A673 (cell line): ENCODE measurements around the gene DRD4. TPM values are rescaled to one million over a fixed set of nuclear protein-coding genes. Genes with fewer than 3 reads are reported as not detected.
"Not testable (repeated sequence)": the region's sequence is repeated elsewhere in the genome, so short reads cannot be mapped to it uniquely, and the experiment has no call there.

Source experiments
- BruUV-seq: library from RNA; stranded (reverse); fragments of 400-500 nt; replicated peaks from 2 replicates; lab custom pipeline; 2021; lab: Mats Ljungman, UMichigan
- CTCF ChIA-PET: fragments of 300-600 bp; sonication (Branson Sonifier 250); formaldehyde crosslinking; loops from one replicate; lab custom pipeline; 2022; ENCODE audit warnings: antibody characterized with exemption; lab: Charles Lee
- POLR2A ChIA-PET: fragments of 300-600 bp; sonication (Branson Sonifier 250); formaldehyde crosslinking; loops from one replicate; lab custom pipeline; 2022; ENCODE audit warnings: antibody characterized with exemption; ENCODE audit not compliant: low non-redundant PET; lab: Charles Lee
- DNase-seq: peaks from one replicate; pipeline ENCODE4 v3.0.0-alpha.2; 2015; ENCODE audit warnings: low spot score
- H3K27ac ChIP-seq: fragments of 200-600 bp; sonication (generic); 2 replicates; pipeline ENCODE4 v1.5.1; 2016; ENCODE audit warnings: mixed run types, low read depth, mild to moderate bottlenecking, mixed read lengths, antibody characterized with exemption, low read length; ENCODE audit not compliant: poor library complexity, severe bottlenecking
- H3K27me3 ChIP-seq: fragments of 200-600 bp; sonication (generic); replicated peaks from 2 replicates; pipeline ENCODE4 v1.6.1; 2017; ENCODE audit warnings: mixed run types, low read depth, mild to moderate bottlenecking, mixed read lengths, antibody characterized with exemption, low read length; ENCODE audit not compliant: insufficient read depth, poor library complexity
- H3K36me3 ChIP-seq: fragments of 200-600 bp; sonication (generic); 2 replicates; pipeline ENCODE4 v1.6.1; 2016; ENCODE audit warnings: mixed run types, mild to moderate bottlenecking, mixed read lengths, antibody characterized with exemption, low read length; ENCODE audit not compliant: insufficient read depth, poor library complexity, severe bottlenecking
- H3K4me1 ChIP-seq: fragments of 200-600 bp; sonication (generic); 2 replicates; pipeline ENCODE4 v1.6.1; 2017; ENCODE audit warnings: mixed run types, mild to moderate bottlenecking, mixed read lengths, antibody characterized with exemption, low read length; ENCODE audit not compliant: insufficient read depth, poor library complexity, severe bottlenecking
- H3K4me3 ChIP-seq: fragments of 200-600 bp; sonication (generic); 2 replicates; pipeline ENCODE4 v1.5.1; 2016; ENCODE audit warnings: low read depth, mixed run types, mild to moderate bottlenecking, mixed read lengths, low read length; ENCODE audit not compliant: poor library complexity, severe bottlenecking
- H3K9me3 ChIP-seq: fragments of 200-600 bp; sonication (generic); 2 replicates; pipeline ENCODE4 v1.6.1; 2016; ENCODE audit warnings: mixed run types, low read depth, mild to moderate bottlenecking, mixed read lengths, antibody characterized with exemption, low read length; ENCODE audit not compliant: poor library complexity, severe bottlenecking
- EZH2 ChIP-seq: fragments of 200-600 bp; sonication (generic); IDR thresholded peaks from 2 replicates; pipeline ENCODE4 v1.6.1; 2017; ENCODE audit warnings: borderline replicate concordance, low read depth, mild to moderate bottlenecking, mixed read lengths, antibody characterized with exemption, low read length; ENCODE audit not compliant: poor library complexity, severe bottlenecking
- intact Hi-C: fragments of 100-400 bp; cut with micrococcal nuclease; formaldehyde crosslinking; loops from one replicate; pipeline ENCODE4 v1.10.0; 2022; ENCODE audit not compliant: unreplicated experiment
- total RNA-seq: library from RNA; stranded (reverse); gene quantifications from 2 replicates; pipeline ENCODE4 v1.2.3, GENCODE V29; 2021
- TF ChIP-seq, protein P1 (sequence below): fragments of 300-800, 200-600 bp; sonication (generic); conservative IDR thresholded peaks from 2 replicates; pipeline ENCODE4 v1.5.1; 2017; ENCODE audit warnings: low read depth, mild to moderate bottlenecking, antibody characterized with exemption, low read length, moderate library complexity, mixed read lengths

Gene DRD4
- total RNA-seq, 1 experiment from 2014 or later: 3.0 TPM

DNA sequence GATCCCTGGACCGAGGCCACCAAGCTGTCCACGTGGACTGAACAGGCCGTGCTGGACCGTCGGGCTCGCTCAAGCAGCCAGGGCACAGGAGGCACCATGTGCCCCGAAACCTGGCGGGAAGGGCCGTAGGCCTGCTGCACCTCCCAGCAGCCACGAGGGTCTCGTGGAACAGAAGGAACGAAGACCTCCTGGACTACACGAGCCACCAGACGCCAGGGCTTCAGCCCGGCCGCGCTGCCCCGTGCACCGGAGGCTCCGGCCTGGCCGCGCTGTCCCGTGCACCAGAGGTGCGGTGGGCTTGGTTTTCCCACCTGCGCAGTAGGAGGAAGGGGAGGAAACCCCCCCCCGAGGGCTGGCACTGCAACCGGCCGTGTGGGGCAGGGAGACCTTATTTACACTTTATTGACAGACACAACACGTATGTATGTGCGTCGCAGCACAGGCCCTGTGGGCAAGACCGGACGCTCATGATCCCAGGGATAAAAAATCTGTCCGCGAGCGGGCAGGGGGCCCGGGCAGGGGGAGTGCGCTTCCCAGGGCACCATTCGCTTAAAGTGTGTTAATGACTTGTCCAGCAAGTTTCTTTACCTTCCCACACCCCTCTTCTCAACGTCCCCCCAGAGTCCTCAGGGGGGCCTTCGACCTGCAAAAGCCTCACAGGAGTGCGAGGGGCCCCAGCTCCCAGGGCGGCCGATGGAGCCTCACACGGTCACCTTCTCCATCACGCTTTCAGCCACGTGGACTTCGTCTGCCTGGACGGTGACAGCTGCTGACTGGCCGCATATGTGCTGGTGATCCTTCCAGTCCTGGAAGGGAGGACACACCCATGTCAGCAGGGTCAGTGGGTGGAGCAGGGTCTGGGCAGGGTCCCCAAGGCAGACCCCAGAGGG, 7.0 kb downstream of the DRD4 start:
- no TSS peak for BruUV-seq
- Histone ChIP-seq H3K9me3 (no peaks in the 10 kb centered on the region), H3K4me3 (no peak overlapping the region), H3K27ac (no peak overlapping the region), H3K4me1 (peaks cover 30% of the 10 kb centered on the region), H3K36me3 (no peaks in the 10 kb centered on the region), H3K27me3 (no peaks in the 10 kb centered on the region)
- TF ChIP-seq EZH2: no peak
- TF ChIP-seq, protein P1, sequence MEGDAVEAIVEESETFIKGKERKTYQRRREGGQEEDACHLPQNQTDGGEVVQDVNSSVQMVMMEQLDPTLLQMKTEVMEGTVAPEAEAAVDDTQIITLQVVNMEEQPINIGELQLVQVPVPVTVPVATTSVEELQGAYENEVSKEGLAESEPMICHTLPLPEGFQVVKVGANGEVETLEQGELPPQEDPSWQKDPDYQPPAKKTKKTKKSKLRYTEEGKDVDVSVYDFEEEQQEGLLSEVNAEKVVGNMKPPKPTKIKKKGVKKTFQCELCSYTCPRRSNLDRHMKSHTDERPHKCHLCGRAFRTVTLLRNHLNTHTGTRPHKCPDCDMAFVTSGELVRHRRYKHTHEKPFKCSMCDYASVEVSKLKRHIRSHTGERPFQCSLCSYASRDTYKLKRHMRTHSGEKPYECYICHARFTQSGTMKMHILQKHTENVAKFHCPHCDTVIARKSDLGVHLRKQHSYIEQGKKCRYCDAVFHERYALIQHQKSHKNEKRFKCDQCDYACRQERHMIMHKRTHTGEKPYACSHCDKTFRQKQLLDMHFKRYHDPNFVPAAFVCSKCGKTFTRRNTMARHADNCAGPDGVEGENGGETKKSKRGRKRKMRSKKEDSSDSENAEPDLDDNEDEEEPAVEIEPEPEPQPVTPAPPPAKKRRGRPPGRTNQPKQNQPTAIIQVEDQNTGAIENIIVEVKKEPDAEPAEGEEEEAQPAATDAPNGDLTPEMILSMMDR: no peak
- intact Hi-C loops: no loop called here
- CTCF ChIA-PET: no interaction called here
- POLR2A ChIA-PET: no interaction called here
- DNase-seq: no peak

- H3K27me3 ChIP-seq: no peaks in the 10 kb centered on the region
- TF ChIP-seq, protein P1: no peak
- TF ChIP-seq EZH2: no peak
- intact Hi-C loops: no loop called here
- POLR2A ChIA-PET: no interaction called here
- H3K4me1 ChIP-seq: peaks cover 21% of the 10 kb centered on the region
- DNase-seq: no peak
- CTCF ChIA-PET: no interaction called here
- H3K27ac ChIP-seq: no peak overlapping the region
- no TSS peak for BruUV-seq
- H3K9me3 ChIP-seq: no peaks in the 10 kb centered on the region
- H3K4me3 ChIP-seq: no peak overlapping the region
- H3K36me3 ChIP-seq: no peaks in the 10 kb centered on the region
These were observed 8.5 kb downstream of the DRD4 start for GRCh38 chr11:645536-645935.

DNA sequence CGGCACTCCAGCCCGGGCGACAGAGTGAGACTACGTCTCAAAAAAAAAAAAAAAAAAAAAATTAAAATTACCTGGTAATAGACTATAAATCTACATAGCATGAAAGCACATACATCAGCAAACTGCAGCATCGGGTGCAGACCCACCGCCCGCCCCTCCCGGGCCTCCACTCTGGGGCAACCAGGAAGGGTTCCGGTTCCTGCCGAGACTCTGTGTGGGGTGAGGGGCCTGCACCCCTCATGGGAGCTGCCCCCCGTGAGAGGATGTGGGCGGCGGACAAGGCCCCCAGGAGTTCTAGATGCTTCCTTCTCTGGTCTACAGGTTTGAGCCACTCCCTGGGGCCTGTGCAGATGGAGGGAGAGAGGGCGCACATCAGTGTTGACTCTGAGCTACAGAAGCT, 9.1 kb downstream of the DRD4 start:
- TF ChIP-seq, protein P1: no peak
- no peak for TF ChIP-seq EZH2
- no TSS peak for BruUV-seq
- ChIA-PET POLR2A (no interaction called here), CTCF (no interaction called here)
- intact Hi-C loops: no loop called here
- H3K27me3 ChIP-seq: no peaks in the 10 kb centered on the region
- DNase-seq: no peak
- H3K27ac ChIP-seq: no peak overlapping the region
- H3K4me1 ChIP-seq: peaks cover 14% of the 10 kb centered on the region
- H3K4me3 ChIP-seq: no peak overlapping the region
- H3K9me3 ChIP-seq: no peaks in the 10 kb centered on the region
- peaks cover 3% of the 10 kb centered on the region for H3K36me3 ChIP-seq

DNA sequence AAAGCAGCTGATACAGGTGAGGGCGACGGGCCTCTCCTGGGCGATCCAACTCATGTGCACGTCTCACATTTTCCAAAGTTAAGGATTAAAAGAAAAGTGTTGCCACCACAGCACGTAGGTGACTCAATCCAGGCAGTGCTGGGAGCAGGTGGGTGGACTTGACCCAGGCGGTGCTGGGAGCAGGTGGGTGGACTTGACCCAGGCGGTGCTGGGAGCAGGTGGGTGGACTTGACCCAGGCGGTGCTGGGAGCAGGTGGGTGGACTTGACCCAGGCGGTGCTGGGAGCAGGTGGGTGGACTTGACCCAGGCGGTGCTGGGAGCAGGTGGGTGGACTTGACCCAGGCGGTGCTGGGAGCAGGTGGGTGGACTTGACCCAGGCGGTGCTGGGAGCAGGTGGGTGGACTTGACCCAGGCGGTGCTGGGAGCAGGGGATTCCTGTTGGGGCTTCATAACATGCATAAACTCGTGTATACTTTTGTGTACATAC, 10.6 kb downstream of the DRD4 start:
- H3K9me3 ChIP-seq, BruUV-seq, H3K36me3 ChIP-seq, CTCF ChIA-PET, intact Hi-C loops, H3K27ac ChIP-seq, H3K4me3 ChIP-seq, H3K27me3 ChIP-seq, H3K4me1 ChIP-seq, POLR2A ChIA-PET, DNase-seq: not testable (repeated sequence)
